Left lung (tissue), 10 donors: ENCODE measurements around the gene C1QTNF6. TPM values are rescaled to one million over a fixed set of nuclear protein-coding genes. Genes with fewer than 3 reads are reported as not detected.

ENCODE experiments used
- ATAC-seq: fragments of 200-7000 bp; cut with Tn5 transposase; one replicate; pipeline ENCODE4 v1.9.1; 2020; ENCODE audit warnings: moderate library complexity
- DNase-seq, 4 donors: peaks; one replicate each; pipeline ENCODE4 v3.0.0-alpha.2; 2013 to 2020
- H3K27ac ChIP-seq, 2 donors: fragments of 200-600 bp; sonication (generic) in 1 of 2; one replicate each; pipeline versions ENCODE4 v1.5.0 to v1.8.0; 2020 to 2021
- H3K27me3 ChIP-seq, 2 donors: fragments of 200-600 bp; sonication (generic) in 1 of 2; one replicate each; pipeline versions ENCODE4 v1.5.0 to v1.8.0; 2020 to 2021
- H3K36me3 ChIP-seq, 2 donors: fragments of 200-600 bp; sonication (generic) in 1 of 2; one replicate each; pipeline versions ENCODE4 v1.5.0 to v1.8.0; 2020 to 2021
- H3K4me1 ChIP-seq, 2 donors: fragments of 200-600 bp; one replicate each; pipeline ENCODE4 v1.8.0; 2021
- H3K4me3 ChIP-seq, 2 donors: fragments of 200-600 bp; sonication (generic) in 1 of 2; one replicate each; pipeline versions ENCODE4 v1.5.0 to v1.8.0; 2020 to 2021; ENCODE audit warnings: mild to moderate bottlenecking in 1 of 2
- H3K9me3 ChIP-seq, 2 donors: fragments of 200-600 bp; sonication (generic) in 1 of 2; one replicate each; pipeline versions ENCODE4 v1.5.0 to v1.8.0; 2020 to 2021
- CTCF ChIP-seq, 2 donors: fragments of 200-600 bp; sonication (generic) in 1 of 2; IDR thresholded peaks; one replicate each; pipeline versions ENCODE4 v1.5.0 to v1.8.0; 2021; ENCODE audit warnings: antibody characterized with exemption in 2 of 2
- intact Hi-C, 2 donors: fragments of 100-400 bp; cut with DNase I; formaldehyde crosslinking; loops; one replicate each; pipeline versions ENCODE4 v1.11.2 to v1.14.2; 2022
- polyA plus RNA-seq, 6 donors: library from polyadenylated mRNA; unstranded; fragments of 120-200 nt; gene quantifications; one replicate each; pipeline ENCODE4 v1.2.1, GENCODE V29; 2013; ENCODE audit not compliant: insufficient read length in 6 of 6
- total RNA-seq, 2 donors: library from RNA; stranded (reverse); fragmentation: NEBNext Ultra II Directional; extraction: Animal tissue kit (Norgen Biotek cat#: 25700); gene quantifications; one replicate each; pipeline ENCODE4 v1.2.1, GENCODE V29; 2021
- donor health status: DM: no; HTN: yes; CAD: no.
- donor health status: DM: no; HTN: no; CAD: no.

Gene C1QTNF6
- total and polyA plus RNA-seq, 8 donors, result 7.2 to 28.8 (median 24.4) TPM

- no peak overlapping the region for H3K4me3 ChIP-seq
- no peaks in the 10 kb centered on the region for H3K9me3 ChIP-seq
- H3K36me3 ChIP-seq, result peaks cover 0 to 23% of the 10 kb centered on the region in 2 donors
- H3K27ac ChIP-seq, result peak overlapping the region; percentile 23 to 91
- no peak for TF ChIP-seq CTCF (IDR thresholded peaks at IDR 0.05)
- ATAC-seq (peak; percentile 11), DNase-seq (peak in 1 of 4 donors; percentile 45)
- intact Hi-C loops, result no loop called here
- H3K4me1 ChIP-seq, result peaks cover 0 to 59% of the 10 kb centered on the region in 2 donors
- H3K27me3 ChIP-seq, result peaks cover 0 to 14% of the 10 kb centered on the region in 2 donors
These were observed 34.5 kb upstream of the C1QTNF6 start for GRCh38 chr22:37222440-37222971.

- Histone ChIP-seq H3K27me3 (peaks cover 0 to 14% of the 10 kb centered on the region in 2 donors), H3K36me3 (peaks cover 0 to 23% of the 10 kb centered on the region in 2 donors), H3K4me3 (no peak overlapping the region), H3K27ac (peak overlapping the region in 1 of 2 donors; percentile 91), H3K4me1 (peaks cover 0 to 59% of the 10 kb centered on the region in 2 donors), H3K9me3 (no peaks in the 10 kb centered on the region)
- intact Hi-C loops, result no loop called here
- no peak for TF ChIP-seq CTCF (IDR thresholded peaks at IDR 0.05)
- DNase-seq (peak in 1 of 4 donors; percentile 35), ATAC-seq (no peak)
These were observed 33.6 kb upstream of the C1QTNF6 start for GRCh38 chr22:37221424-37222333.

- TF ChIP-seq CTCF (IDR thresholded peaks at IDR 0.05), result no peak
- DNase-seq, result no peak
- intact Hi-C loops, result no loop called here
These were observed 32.5 kb upstream of the C1QTNF6 start for GRCh38 chr22:37220543-37220981.

GRCh38 chr22:37219533-37219932 is 31.5 kb upstream of the C1QTNF6 start:
- DNase-seq, result peak in 1 of 4 donors; percentile 45
- no peaks in the 10 kb centered on the region for H3K9me3 ChIP-seq
- peaks cover 0 to 14% of the 10 kb centered on the region in 2 donors for H3K27me3 ChIP-seq
- peaks cover 0 to 2% of the 10 kb centered on the region in 2 donors for H3K36me3 ChIP-seq
- no peak for TF ChIP-seq CTCF (IDR thresholded peaks at IDR 0.05)
- no peak overlapping the region for H3K27ac ChIP-seq
- no peak for ATAC-seq
- H3K4me3 ChIP-seq, result no peak overlapping the region
- intact Hi-C loops, result no loop called here
- peaks cover 0 to 47% of the 10 kb centered on the region in 2 donors for H3K4me1 ChIP-seq

More at GRCh38 chr22:37220543-37220981, 32.5 kb upstream of the C1QTNF6 start:
- H3K36me3 ChIP-seq, result peaks cover 0 to 12% of the 10 kb centered on the region in 2 donors
- no peaks in the 10 kb centered on the region for H3K9me3 ChIP-seq
- H3K4me3 ChIP-seq, result no peak overlapping the region
- ATAC-seq, result no peak
- peak overlapping the region in 1 of 2 donors; percentile 91 for H3K27ac ChIP-seq
- H3K27me3 ChIP-seq, result peaks cover 0 to 14% of the 10 kb centered on the region in 2 donors
- peaks cover 0 to 56% of the 10 kb centered on the region in 2 donors for H3K4me1 ChIP-seq
